Measurements from ENCODE around the gene IL9. TPM values are rescaled to one million over a fixed set of nuclear protein-coding genes. Genes with fewer than 3 reads are reported as not detected.

IL9 gene
- total and polyA plus RNA-seq, 2 of the 13 experiments (the other 11 are each of a cell fraction or from before 2014, with no cell fraction given): not detected

DNA sequence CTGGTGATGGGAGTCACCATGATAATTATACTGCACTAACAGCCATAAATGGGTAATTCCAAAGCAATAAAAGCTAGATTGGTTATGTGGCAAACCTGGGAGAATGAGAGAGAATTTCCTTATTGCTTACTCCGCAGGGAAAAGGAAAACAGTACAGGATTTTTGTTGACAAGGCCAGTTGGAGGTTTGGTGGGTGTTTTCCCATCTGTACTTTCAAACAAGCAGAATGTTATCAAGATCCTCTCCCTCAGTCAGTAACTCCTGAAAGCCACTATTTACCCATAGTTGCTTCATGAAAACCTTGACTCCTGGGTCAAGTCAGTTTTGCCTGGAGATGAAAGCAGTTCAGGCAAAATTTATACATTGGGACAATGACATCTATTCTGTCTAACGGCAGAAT, 26.4 kb downstream of the IL9 start (continued):
- TF ChIP-seq, protein P1, sequence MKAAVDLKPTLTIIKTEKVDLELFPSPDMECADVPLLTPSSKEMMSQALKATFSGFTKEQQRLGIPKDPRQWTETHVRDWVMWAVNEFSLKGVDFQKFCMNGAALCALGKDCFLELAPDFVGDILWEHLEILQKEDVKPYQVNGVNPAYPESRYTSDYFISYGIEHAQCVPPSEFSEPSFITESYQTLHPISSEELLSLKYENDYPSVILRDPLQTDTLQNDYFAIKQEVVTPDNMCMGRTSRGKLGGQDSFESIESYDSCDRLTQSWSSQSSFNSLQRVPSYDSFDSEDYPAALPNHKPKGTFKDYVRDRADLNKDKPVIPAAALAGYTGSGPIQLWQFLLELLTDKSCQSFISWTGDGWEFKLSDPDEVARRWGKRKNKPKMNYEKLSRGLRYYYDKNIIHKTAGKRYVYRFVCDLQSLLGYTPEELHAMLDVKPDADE (CRISPR knock-in tag; IDR thresholded peaks at IDR 0.05): no peak
- TF ChIP-seq ZNF841 (CRISPR knock-in tag; IDR thresholded peaks at IDR 0.05; ENCODE audit: borderline replicate concordance) (no peak), TCF7 (IDR thresholded peaks at IDR 0.05; ENCODE audit: low read depth) (peak; percentile 63), MTA3 (CRISPR knock-in tag; IDR thresholded peaks at IDR 0.05) (no peak), FOXA1 (IDR thresholded peaks at IDR 0.05) (no peak), FOXA1 (CRISPR knock-in tag; IDR thresholded peaks at IDR 0.05) (peak; percentile 73), REXO4 (CRISPR knock-in tag; IDR thresholded peaks at IDR 0.05; ENCODE audit: borderline replicate concordance) (no peak), TSC22D2 (CRISPR knock-in tag; IDR thresholded peaks at IDR 0.05; ENCODE audit: borderline replicate concordance) (no peak), TEAD3 (CRISPR knock-in tag; optimal IDR thresholded peaks at IDR 0.05; ENCODE audit: borderline replicate concordance) (no peak), ZNF780A (CRISPR knock-in tag; IDR thresholded peaks at IDR 0.05) (no peak), SOX13 (IDR thresholded peaks at IDR 0.05) (no peak; the same call in 1 of the 2 replicates), SOX13 (CRISPR knock-in tag; conservative IDR thresholded peaks at IDR 0.05 in 1 of 2, IDR thresholded peaks at IDR 0.05 in 1 of 2) (peak in 1 of 2 experiments; percentile 72; a peak in 2 of 4 replicates), ZNF10 (CRISPR knock-in tag; IDR thresholded peaks at IDR 0.05; ENCODE audit: borderline replicate concordance, low read depth) (no peak), MED1 (CRISPR knock-in tag; IDR thresholded peaks at IDR 0.05) (0 out of 2 replicates have a peak, but pooled peaks have one; percentile 16), ZNF101 (CRISPR knock-in tag; IDR thresholded peaks at IDR 0.05; ENCODE audit: borderline replicate concordance, low read depth) (no peak), ZNF296 (CRISPR knock-in tag; conservative IDR thresholded peaks at IDR 0.05) (no peak), ZHX1 (CRISPR knock-in tag; IDR thresholded peaks at IDR 0.05; ENCODE audit: low read depth) (no peak), KDM3A (CRISPR knock-in tag; IDR thresholded peaks at IDR 0.05; ENCODE audit: low read depth) (no peak), ZNF567 (CRISPR knock-in tag; IDR thresholded peaks at IDR 0.05; ENCODE audit: borderline replicate concordance) (no peak), ATF7-NPFF (CRISPR knock-in tag; IDR thresholded peaks at IDR 0.05; ENCODE audit: low read depth) (no peak), ZNF30 (CRISPR knock-in tag; IDR thresholded peaks at IDR 0.05) (no peak), NFE2L2 (IDR thresholded peaks at IDR 0.05; ENCODE audit: low read length) (no peak)
- TF ChIP-seq, protein P2, sequence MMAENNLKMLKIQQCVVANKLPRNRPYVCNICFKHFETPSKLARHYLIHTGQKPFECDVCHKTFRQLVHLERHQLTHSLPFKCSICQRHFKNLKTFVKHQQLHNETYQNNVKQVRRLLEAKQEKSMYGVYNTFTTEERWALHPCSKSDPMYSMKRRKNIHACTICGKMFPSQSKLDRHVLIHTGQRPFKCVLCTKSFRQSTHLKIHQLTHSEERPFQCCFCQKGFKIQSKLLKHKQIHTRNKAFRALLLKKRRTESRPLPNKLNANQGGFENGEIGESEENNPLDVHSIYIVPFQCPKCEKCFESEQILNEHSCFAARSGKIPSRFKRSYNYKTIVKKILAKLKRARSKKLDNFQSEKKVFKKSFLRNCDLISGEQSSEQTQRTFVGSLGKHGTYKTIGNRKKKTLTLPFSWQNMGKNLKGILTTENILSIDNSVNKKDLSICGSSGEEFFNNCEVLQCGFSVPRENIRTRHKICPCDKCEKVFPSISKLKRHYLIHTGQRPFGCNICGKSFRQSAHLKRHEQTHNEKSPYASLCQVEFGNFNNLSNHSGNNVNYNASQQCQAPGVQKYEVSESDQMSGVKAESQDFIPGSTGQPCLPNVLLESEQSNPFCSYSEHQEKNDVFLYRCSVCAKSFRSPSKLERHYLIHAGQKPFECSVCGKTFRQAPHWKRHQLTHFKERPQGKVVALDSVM (CRISPR knock-in tag; IDR thresholded peaks at IDR 0.05): no peak
- TF ChIP-seq, protein P3, sequence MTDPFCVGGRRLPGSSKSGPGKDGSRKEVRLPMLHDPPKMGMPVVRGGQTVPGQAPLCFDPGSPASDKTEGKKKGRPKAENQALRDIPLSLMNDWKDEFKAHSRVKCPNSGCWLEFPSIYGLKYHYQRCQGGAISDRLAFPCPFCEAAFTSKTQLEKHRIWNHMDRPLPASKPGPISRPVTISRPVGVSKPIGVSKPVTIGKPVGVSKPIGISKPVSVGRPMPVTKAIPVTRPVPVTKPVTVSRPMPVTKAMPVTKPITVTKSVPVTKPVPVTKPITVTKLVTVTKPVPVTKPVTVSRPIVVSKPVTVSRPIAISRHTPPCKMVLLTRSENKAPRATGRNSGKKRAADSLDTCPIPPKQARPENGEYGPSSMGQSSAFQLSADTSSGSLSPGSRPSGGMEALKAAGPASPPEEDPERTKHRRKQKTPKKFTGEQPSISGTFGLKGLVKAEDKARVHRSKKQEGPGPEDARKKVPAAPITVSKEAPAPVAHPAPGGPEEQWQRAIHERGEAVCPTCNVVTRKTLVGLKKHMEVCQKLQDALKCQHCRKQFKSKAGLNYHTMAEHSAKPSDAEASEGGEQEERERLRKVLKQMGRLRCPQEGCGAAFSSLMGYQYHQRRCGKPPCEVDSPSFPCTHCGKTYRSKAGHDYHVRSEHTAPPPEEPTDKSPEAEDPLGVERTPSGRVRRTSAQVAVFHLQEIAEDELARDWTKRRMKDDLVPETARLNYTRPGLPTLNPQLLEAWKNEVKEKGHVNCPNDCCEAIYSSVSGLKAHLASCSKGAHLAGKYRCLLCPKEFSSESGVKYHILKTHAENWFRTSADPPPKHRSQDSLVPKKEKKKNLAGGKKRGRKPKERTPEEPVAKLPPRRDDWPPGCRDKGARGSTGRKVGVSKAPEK (CRISPR knock-in tag; IDR thresholded peaks at IDR 0.05; ENCODE audit: borderline replicate concordance): no peak
